Measurements from ENCODE around the gene MYRF. TPM values are rescaled to one million over a fixed set of nuclear protein-coding genes. Genes with fewer than 3 reads are reported as not detected.

MYRF gene
- total RNA-seq, 2 experiments from 2014 or later: 0.31 to 0.49 TPM

- DNase-seq: no peak
- Mint-ChIP-seq H3K27me3 (no peaks in the 10 kb centered on the region), H3K27ac (no peak overlapping the region), H3K36me3 (ENCODE audit: low read depth) (no peaks in the 10 kb centered on the region), H3K4me1 (ENCODE audit: low read depth) (no peaks in the 10 kb centered on the region), H3K9me3 (no peaks in the 10 kb centered on the region), H3K4me3 (no peak overlapping the region)
- Histone ChIP-seq H3K4me1 (ENCODE audit: insufficient read depth, low read length) (no peaks in the 10 kb centered on the region), H3K9me3 (ENCODE audit: control insufficient read depth in 1 of 2, insufficient read depth in 1 of 2, low read length in 2 of 2) (no peaks in the 10 kb centered on the region), H3K27ac (ENCODE audit: low read depth in 1 of 2, low read length in 2 of 2) (no peak overlapping the region), H3K4me3 (ENCODE audit: low read length) (no peak overlapping the region), H3K36me3 (ENCODE audit: insufficient read depth, low read length) (no peaks in the 10 kb centered on the region), H3K27me3 (ENCODE audit: control insufficient read depth in 1 of 2, insufficient read depth in 2 of 2, low read length in 2 of 2) (no peaks in the 10 kb centered on the region)
- ChIA-PET POLR2A (no interaction called here), CTCF (no interaction called here)
- intact Hi-C loops (cut with DNase I, micrococcal nuclease): no loop called here
- TF ChIP-seq, protein P1, sequence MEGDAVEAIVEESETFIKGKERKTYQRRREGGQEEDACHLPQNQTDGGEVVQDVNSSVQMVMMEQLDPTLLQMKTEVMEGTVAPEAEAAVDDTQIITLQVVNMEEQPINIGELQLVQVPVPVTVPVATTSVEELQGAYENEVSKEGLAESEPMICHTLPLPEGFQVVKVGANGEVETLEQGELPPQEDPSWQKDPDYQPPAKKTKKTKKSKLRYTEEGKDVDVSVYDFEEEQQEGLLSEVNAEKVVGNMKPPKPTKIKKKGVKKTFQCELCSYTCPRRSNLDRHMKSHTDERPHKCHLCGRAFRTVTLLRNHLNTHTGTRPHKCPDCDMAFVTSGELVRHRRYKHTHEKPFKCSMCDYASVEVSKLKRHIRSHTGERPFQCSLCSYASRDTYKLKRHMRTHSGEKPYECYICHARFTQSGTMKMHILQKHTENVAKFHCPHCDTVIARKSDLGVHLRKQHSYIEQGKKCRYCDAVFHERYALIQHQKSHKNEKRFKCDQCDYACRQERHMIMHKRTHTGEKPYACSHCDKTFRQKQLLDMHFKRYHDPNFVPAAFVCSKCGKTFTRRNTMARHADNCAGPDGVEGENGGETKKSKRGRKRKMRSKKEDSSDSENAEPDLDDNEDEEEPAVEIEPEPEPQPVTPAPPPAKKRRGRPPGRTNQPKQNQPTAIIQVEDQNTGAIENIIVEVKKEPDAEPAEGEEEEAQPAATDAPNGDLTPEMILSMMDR (IDR thresholded peaks at IDR 0.05): no peak
- no peak for ATAC-seq (ENCODE audit: poor library complexity)
Observed at GRCh38 chr11:61711498-61711897, 40.9 kb upstream of the MYRF start.

DNA sequence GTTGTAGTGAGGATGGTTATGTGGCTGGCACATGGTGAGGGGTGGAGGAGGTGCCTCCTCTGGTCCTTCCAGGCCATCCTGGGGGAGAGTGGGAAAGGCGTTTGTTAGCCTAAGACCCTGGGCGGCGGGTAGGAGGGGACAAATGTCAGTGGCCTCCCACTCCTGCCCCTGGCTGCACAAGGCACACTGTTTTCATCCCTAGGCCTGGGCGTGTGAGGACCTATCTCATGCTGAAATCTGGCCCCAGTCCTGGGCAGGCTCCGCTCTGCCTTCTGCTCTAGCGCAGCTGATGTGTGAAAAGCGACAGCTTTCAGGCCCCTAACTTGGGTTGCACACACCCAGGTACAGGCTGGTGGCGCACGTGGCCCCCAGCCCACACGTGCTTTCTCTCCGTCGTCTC lies 40.1 kb upstream of the MYRF start:
- no peak for DNase-seq
- no peak overlapping the region for H3K27ac Mint-ChIP-seq
- no peaks in the 10 kb centered on the region for H3K36me3 ChIP-seq (ENCODE audit: insufficient read depth, low read length)
- TF ChIP-seq, protein P1 (IDR thresholded peaks at IDR 0.05): no peak
- H3K4me1 ChIP-seq (ENCODE audit: insufficient read depth, low read length): no peaks in the 10 kb centered on the region
- H3K27me3 Mint-ChIP-seq: no peaks in the 10 kb centered on the region
- H3K4me3 Mint-ChIP-seq: no peak overlapping the region
- no peaks in the 10 kb centered on the region for H3K9me3 Mint-ChIP-seq
- ChIA-PET POLR2A (no interaction called here), CTCF (no interaction called here)
- no peaks in the 10 kb centered on the region for H3K36me3 Mint-ChIP-seq (ENCODE audit: low read depth)
- no peaks in the 10 kb centered on the region for H3K9me3 ChIP-seq (ENCODE audit: control insufficient read depth in 1 of 2, insufficient read depth in 1 of 2, low read length in 2 of 2)
- ATAC-seq (ENCODE audit: poor library complexity): no peak
- H3K27ac ChIP-seq (ENCODE audit: low read depth in 1 of 2, low read length in 2 of 2): no peak overlapping the region
- no peak overlapping the region for H3K4me3 ChIP-seq (ENCODE audit: low read length)
- H3K4me1 Mint-ChIP-seq (ENCODE audit: low read depth): no peaks in the 10 kb centered on the region
- H3K27me3 ChIP-seq (ENCODE audit: control insufficient read depth in 1 of 2, insufficient read depth in 2 of 2, low read length in 2 of 2): no peaks in the 10 kb centered on the region
- intact Hi-C loops (cut with DNase I, micrococcal nuclease): no loop called here

DNA sequence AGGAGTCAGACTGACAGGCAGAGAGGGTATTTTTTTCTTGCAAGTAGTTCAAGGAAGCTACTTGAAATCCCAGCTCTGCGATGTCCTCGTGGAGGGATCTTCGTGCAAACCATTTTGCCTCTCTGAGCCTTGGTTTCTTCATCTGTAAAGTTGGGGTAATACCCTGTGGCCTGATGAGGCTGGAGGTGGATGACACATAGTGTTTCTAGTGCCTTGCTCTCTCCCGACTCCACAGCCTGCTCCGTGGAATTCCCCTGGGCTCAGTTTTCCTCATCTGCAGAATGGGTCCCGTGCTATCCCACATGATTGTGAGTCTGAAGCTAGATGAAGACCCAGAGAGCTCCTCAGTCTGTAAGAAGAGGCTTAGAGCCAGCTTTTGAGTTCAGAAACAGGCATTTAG lies 39.6 kb upstream of the MYRF start:
- ChIA-PET CTCF (no interaction called here), POLR2A (no interaction called here)
- no peaks in the 10 kb centered on the region for H3K9me3 Mint-ChIP-seq
- H3K36me3 Mint-ChIP-seq (ENCODE audit: low read depth): no peaks in the 10 kb centered on the region
- Histone ChIP-seq H3K27ac (ENCODE audit: low read depth in 1 of 2, low read length in 2 of 2) (no peak overlapping the region), H3K4me1 (ENCODE audit: insufficient read depth, low read length) (no peaks in the 10 kb centered on the region), H3K36me3 (ENCODE audit: insufficient read depth, low read length) (no peaks in the 10 kb centered on the region), H3K4me3 (ENCODE audit: low read length) (no peak overlapping the region), H3K9me3 (ENCODE audit: control insufficient read depth in 1 of 2, insufficient read depth in 1 of 2, low read length in 2 of 2) (no peaks in the 10 kb centered on the region), H3K27me3 (ENCODE audit: control insufficient read depth in 1 of 2, insufficient read depth in 2 of 2, low read length in 2 of 2) (peaks cover 0 to 2% of the 10 kb centered on the region in 2 experiments)
- no peak overlapping the region for H3K4me3 Mint-ChIP-seq
- intact Hi-C loops (cut with DNase I, micrococcal nuclease): no loop called here
- H3K27ac Mint-ChIP-seq: no peak overlapping the region
- DNase-seq (no peak), ATAC-seq (ENCODE audit: poor library complexity) (no peak)
- TF ChIP-seq, protein P1 (IDR thresholded peaks at IDR 0.05): no peak
- no peaks in the 10 kb centered on the region for H3K27me3 Mint-ChIP-seq
- H3K4me1 Mint-ChIP-seq (ENCODE audit: low read depth): no peaks in the 10 kb centered on the region

Data from CD4-positive, alpha-beta T cell (primary cell).